K562 (cell line): ENCODE results near the gene NABP2. TPM values are rescaled to one million over a fixed set of nuclear protein-coding genes. Genes with fewer than 3 reads are reported as not detected.

ENCODE experiments used
- CBX8 ChIP-seq: fragments of 200-600 bp; sonication (generic); IDR thresholded peaks from 2 replicates; pipeline ENCODE4 v1.6.1; 2012; ENCODE audit warnings: borderline replicate concordance, mixed run types, low read depth, mild to moderate bottlenecking, moderate library complexity, mixed read lengths, low read length, control low read depth, inconsistent platforms; ENCODE audit not compliant: poor library complexity, severe bottlenecking; ENCODE audit errors: extremely low read depth
- CREM ChIP-seq: IDR thresholded peaks from 2 replicates; pipeline ENCODE4 v1.6.1; 2014; ENCODE audit warnings: antibody characterized with exemption, low read depth
- JUNB ChIP-seq: fragments of 450-650 bp; formaldehyde crosslinking; conservative IDR thresholded peaks from 2 replicates; pipeline ENCODE4 v1.4.0; 2020; ENCODE audit warnings: mild to moderate bottlenecking
- PHB ChIP-seq: fragments of 250-450 bp; sonication (Bioruptor Pico); IDR thresholded peaks from 2 replicates; pipeline ENCODE4 v1.5.0; 2021
- PML ChIP-seq: IDR thresholded peaks from 2 replicates; pipeline ENCODE4 v1.6.1; 2012; ENCODE audit warnings: low read length, inconsistent platforms
- POU5F1 ChIP-seq: fragments of 150-350 bp; IDR thresholded peaks from 2 replicates; pipeline ENCODE4 v1.6.1; 2014; ENCODE audit warnings: borderline replicate concordance, low read length, low read depth, mild to moderate bottlenecking; ENCODE audit not compliant: partially characterized antibody
- RBM22 ChIP-seq: fragments of 200-400 bp; formaldehyde crosslinking; IDR thresholded peaks from 2 replicates; pipeline ENCODE4 v1.6.1; 2018; ENCODE audit warnings: low read length, low read depth; ENCODE audit not compliant: poor library complexity, severe bottlenecking
- RBM34 ChIP-seq: fragments of 200-400 bp; formaldehyde crosslinking; IDR thresholded peaks from 2 replicates; pipeline ENCODE4 v1.6.1; 2018; ENCODE audit warnings: low read length, borderline replicate concordance; ENCODE audit not compliant: insufficient read depth
- RBM39 ChIP-seq: fragments of 200-400 bp; formaldehyde crosslinking; optimal IDR thresholded peaks from 2 replicates; pipeline ENCODE3; 2018; ENCODE audit warnings: low read depth, low read length
- SLC30A9 ChIP-seq: fragments of 250-450 bp; sonication (Bioruptor Pico); IDR thresholded peaks from 2 replicates; pipeline ENCODE4 v1.8.0; 2022; ENCODE audit warnings: mild to moderate bottlenecking, moderate library complexity
- SOX6 ChIP-seq: fragments of 450-650 bp; IDR thresholded peaks from 2 replicates; pipeline ENCODE4 v1.6.1; 2014; ENCODE audit warnings: mild to moderate bottlenecking
- SREBF1 ChIP-seq: fragments of 150-350 bp; IDR thresholded peaks from 2 replicates; pipeline ENCODE4 v1.6.1; 2014; ENCODE audit warnings: antibody characterized with exemption, low read depth, low read length, borderline replicate concordance
- ZBTB40 ChIP-seq, 2 experiments: fragments of 450-650 bp in 1 of 2; sonication (generic) in 1 of 2; formaldehyde crosslinking in 1 of 2; IDR thresholded peaks; 2 replicates each; pipeline versions ENCODE4 v1.7.1 to v1.9.0; 2016 to 2022; ENCODE audit warnings: inconsistent platforms in 1 of 2, mild to moderate bottlenecking in 1 of 2, missing genetic modification reagents in 1 of 2
- ZBTB7A ChIP-seq: IDR thresholded peaks from 2 replicates; pipeline ENCODE4 v1.6.1; 2011; ENCODE audit warnings: low read depth, mild to moderate bottlenecking, low read length, moderate library complexity, borderline replicate concordance; ENCODE audit not compliant: control insufficient read depth
- ZNF197 ChIP-seq: fragments of 200-800 bp; sonication (Bioruptor generic); IDR thresholded peaks from 2 replicates; pipeline ENCODE4 v1.6.1; 2016; ENCODE audit warnings: low read depth, missing genetic modification characterization, missing compliant biosample characterization
- ZNF23 ChIP-seq: fragments of 250-450 bp; sonication (Bioruptor Pico); IDR thresholded peaks from 2 replicates; pipeline ENCODE4 v1.4.0; 2020; ENCODE audit warnings: mild to moderate bottlenecking
- ZNF311 ChIP-seq: fragments of 250-450 bp; sonication (Bioruptor Pico); IDR thresholded peaks from 2 replicates; pipeline ENCODE4 v1.4.0; 2020; ENCODE audit warnings: mild to moderate bottlenecking, moderate library complexity
- ZNF695 ChIP-seq: fragments of 450-650 bp; formaldehyde crosslinking; IDR thresholded peaks from 2 replicates; pipeline ENCODE4 v1.4.0; 2020; ENCODE audit warnings: mild to moderate bottlenecking, moderate library complexity
- ZNF76 ChIP-seq: fragments of 250-450 bp; sonication (Bioruptor Pico); IDR thresholded peaks from 2 replicates; pipeline ENCODE4 v1.4.0; 2020; ENCODE audit warnings: mild to moderate bottlenecking, moderate library complexity, borderline replicate concordance
- polyA plus RNA-seq, 8 experiments: library from polyadenylated mRNA; depleted of rRNA in 4 of 8; stranded (reverse) in 5 of 8; unstranded in 3 of 8; fragments of >200 nt; fragmentation: Nextera tagmentation in 2 of 8; fragmentation: Illumina TruSeq in 1 of 8; extraction: Ambion mirVana in 2 of 8; extraction: Trizol in 1 of 8; gene quantifications; 2 replicates each; pipeline versions ENCODE4 v1.2.1 to v1.2.3, GENCODE V29; 2011 to 2014; ENCODE audit warnings: inconsistent platforms in 1 of 8, missing spikeins in 1 of 8
- total RNA-seq, 7 experiments: library from RNA; depleted of rRNA in 6 of 7; stranded (reverse); fragments of >200 nt in 6 of 7; fragmentation: Illumina TruSeq in 2 of 7; extraction: Trizol in 2 of 7; gene quantifications; 2 replicates each; pipeline versions ENCODE4 v1.2.1 to v1.2.3, GENCODE V29; 2011 to 2021; ENCODE audit warnings: low replicate concordance in 1 of 7

NABP2 gene
- total and polyA plus RNA-seq, 9 of the 15 experiments (the other 6 are each of a cell fraction or from before 2014, with no cell fraction given) = 11.3 to 60.6 (median 43.5) TPM

GRCh38 chr12:56221757-56222530 lies 2.2 kb upstream of the NABP2 start, which contains the start of gene RNF41 (continued):
- TF ChIP-seq ZBTB40 (IDR thresholded peaks at IDR 0.05) (peak; percentile 85), ZBTB40 (CRISPR knock-in tag; IDR thresholded peaks at IDR 0.05) (no peak), JUNB (CRISPR knock-in tag) (no peak), SLC30A9 (CRISPR knock-in tag) (no peak), ZNF23 (CRISPR knock-in tag) (no peak), PML (peak; percentile 76; the same call in 1 of the 2 replicates), ZNF311 (no peak), POU5F1 (no peak), RBM22 (no peak), PHB (CRISPR knock-in tag) (no peak), CBX8 (no peak), ZNF695 (CRISPR knock-in tag) (no peak), SREBF1 (no peak), RBM39 (no peak), SOX6 (peak; percentile 40; the same call in 1 of the 2 replicates), ZNF76 (CRISPR knock-in tag) (0 out of 2 replicates have a peak, but pooled peaks have one; percentile 14), ZBTB7A (no peak), RBM34 (no peak), CREM (peak; percentile 91), ZNF197 (CRISPR knock-in tag) (no peak)
